Measurements from ENCODE around the gene LRCH4. TPM values are rescaled to one million over a fixed set of nuclear protein-coding genes. Genes with fewer than 3 reads are reported as not detected.

The LRCH4 gene
- total and polyA plus RNA-seq, 9 of the 15 experiments (the other 6 are each of a cell fraction or from before 2014, with no cell fraction given) = 0.06 to 63.3 (median 15.0) TPM

- no peak for TF ChIP-seq TAF9B (IDR thresholded peaks at IDR 0.05; ENCODE audit: partially characterized antibody)
- TF ChIP-seq CBFA2T2 (conservative IDR thresholded peaks at IDR 0.05) = peak; percentile 72
- no peak for TF ChIP-seq ADNP (tag; IDR thresholded peaks at IDR 0.05)
- TF ChIP-seq EP300 (IDR thresholded peaks at IDR 0.05; ENCODE audit: low read length) = 0 out of 2 replicates have a peak, but pooled peaks have one; percentile 22
- TF ChIP-seq RBM22 (IDR thresholded peaks at IDR 0.05; ENCODE audit: low read depth, low read length, poor library complexity, severe bottlenecking) = no peak
- peak; percentile 60 for TF ChIP-seq NEUROD1 (IDR thresholded peaks at IDR 0.05; ENCODE audit: borderline replicate concordance, low read depth, low read length, partially characterized antibody)
- 0 out of 2 replicates have a peak, but pooled peaks have one; percentile 12 for TF ChIP-seq GATAD2B (IDR thresholded peaks at IDR 0.05; ENCODE audit: borderline replicate concordance)
- TF ChIP-seq BACH1 (tag; IDR thresholded peaks at IDR 0.05) = peak; percentile 38; the same call in 1 of the 2 replicates
- TF ChIP-seq, protein P1, sequence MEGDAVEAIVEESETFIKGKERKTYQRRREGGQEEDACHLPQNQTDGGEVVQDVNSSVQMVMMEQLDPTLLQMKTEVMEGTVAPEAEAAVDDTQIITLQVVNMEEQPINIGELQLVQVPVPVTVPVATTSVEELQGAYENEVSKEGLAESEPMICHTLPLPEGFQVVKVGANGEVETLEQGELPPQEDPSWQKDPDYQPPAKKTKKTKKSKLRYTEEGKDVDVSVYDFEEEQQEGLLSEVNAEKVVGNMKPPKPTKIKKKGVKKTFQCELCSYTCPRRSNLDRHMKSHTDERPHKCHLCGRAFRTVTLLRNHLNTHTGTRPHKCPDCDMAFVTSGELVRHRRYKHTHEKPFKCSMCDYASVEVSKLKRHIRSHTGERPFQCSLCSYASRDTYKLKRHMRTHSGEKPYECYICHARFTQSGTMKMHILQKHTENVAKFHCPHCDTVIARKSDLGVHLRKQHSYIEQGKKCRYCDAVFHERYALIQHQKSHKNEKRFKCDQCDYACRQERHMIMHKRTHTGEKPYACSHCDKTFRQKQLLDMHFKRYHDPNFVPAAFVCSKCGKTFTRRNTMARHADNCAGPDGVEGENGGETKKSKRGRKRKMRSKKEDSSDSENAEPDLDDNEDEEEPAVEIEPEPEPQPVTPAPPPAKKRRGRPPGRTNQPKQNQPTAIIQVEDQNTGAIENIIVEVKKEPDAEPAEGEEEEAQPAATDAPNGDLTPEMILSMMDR (IDR thresholded peaks at IDR 0.05 in 2 of 3, conservative IDR thresholded peaks at IDR 0.05 in 1 of 3; ENCODE audit: insufficient read depth in 2 of 3, low read depth in 1 of 3, low read length in 3 of 3) = 0 out of 6 replicates have a peak, but pooled peaks of 1 of the 3 experiments have one; percentile 20
- TF ChIP-seq ID3 (CRISPR knock-in tag; IDR thresholded peaks at IDR 0.05) = no peak
- TF ChIP-seq ID3 (tag; IDR thresholded peaks at IDR 0.05) = no peak
- no peak for TF ChIP-seq ZNF124 (CRISPR knock-in tag; IDR thresholded peaks at IDR 0.05)
- TF ChIP-seq PPARD (CRISPR knock-in tag; IDR thresholded peaks at IDR 0.05) = no peak
- TF ChIP-seq TFAP4 (CRISPR knock-in tag; IDR thresholded peaks at IDR 0.05; ENCODE audit: borderline replicate concordance) = no peak
- TF ChIP-seq SAP30 (IDR thresholded peaks at IDR 0.05; ENCODE audit: borderline replicate concordance, insufficient read depth, low read depth, low read length, poor library complexity, severe bottlenecking) = no peak
- TF ChIP-seq ETS2 (tag; IDR thresholded peaks at IDR 0.05; ENCODE audit: borderline replicate concordance, poor library complexity, severe bottlenecking) = no peak
- TF ChIP-seq NRF1 (conservative IDR thresholded peaks at IDR 0.05 in 1 of 2, IDR thresholded peaks at IDR 0.05 in 1 of 2) = 0 out of 4 replicates have a peak, but pooled peaks of 1 of the 2 experiments have one; percentile 3
- TF ChIP-seq POLR2B (IDR thresholded peaks at IDR 0.05; ENCODE audit: low read depth, partially characterized antibody) = no peak
- no peak for TF ChIP-seq GTF2A2 (tag; IDR thresholded peaks at IDR 0.05)
- TF ChIP-seq POLR2AphosphoS2 (IDR thresholded peaks at IDR 0.05; ENCODE audit: low read length) = no peak
- TF ChIP-seq ZNF146 (CRISPR knock-in tag; IDR thresholded peaks at IDR 0.05; ENCODE audit: unreplicated experiment) = no peak
- no peak for TF ChIP-seq IRF2 (CRISPR knock-in tag; IDR thresholded peaks at IDR 0.05)
- TF ChIP-seq L3MBTL2 (IDR thresholded peaks at IDR 0.05) = peak; percentile 65
- TF ChIP-seq ATF7 (IDR thresholded peaks at IDR 0.05) = no peak
- no peak for TF ChIP-seq NFE2 (IDR thresholded peaks at IDR 0.05; ENCODE audit: low read depth)
- no peak for TF ChIP-seq SAFB2 (IDR thresholded peaks at IDR 0.05; ENCODE audit: borderline replicate concordance, low read depth, low read length, severe bottlenecking)
- TF ChIP-seq RAD51 (IDR thresholded peaks at IDR 0.05; ENCODE audit: borderline replicate concordance, low read depth) = peak; percentile 94
- TF ChIP-seq GATAD2A (IDR thresholded peaks at IDR 0.05) = no peak
- no peak for TF ChIP-seq MBD2 (IDR thresholded peaks at IDR 0.05; ENCODE audit: borderline replicate concordance, low read depth)
Observed at GRCh38 chr7:100547872-100548271, 38.1 kb downstream of the LRCH4 start (continued).

All from K562 (cell line).